ENCODE data around the gene CDH26. TPM values are rescaled to one million over a fixed set of nuclear protein-coding genes. Genes with fewer than 3 reads are reported as not detected.

Gene CDH26
- polyA plus RNA-seq, 12 donors: 0.20 to 1.6 (median 0.92) TPM; not detected in 2

DNA sequence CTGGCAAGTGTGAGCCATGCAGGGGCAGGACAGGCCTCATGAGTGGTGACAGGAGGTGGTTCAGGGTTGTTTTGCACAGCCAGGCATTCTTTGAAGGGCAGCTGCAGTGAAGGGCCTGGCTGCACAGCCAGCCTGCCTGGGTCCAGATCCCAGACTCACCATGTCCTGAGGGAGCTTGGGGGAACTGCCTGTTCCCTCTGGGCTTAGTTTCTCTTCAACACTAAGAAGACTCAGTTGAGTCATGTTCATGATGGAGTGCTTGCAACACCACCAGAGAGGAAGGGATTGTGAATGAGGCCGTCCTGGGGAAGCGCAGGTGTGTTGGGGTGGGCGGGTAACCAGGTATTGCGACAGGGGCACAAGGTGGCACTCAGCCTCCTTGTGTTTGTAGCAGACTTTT, 102.4 kb downstream of the CDH26 start:
- no peak for DNase-seq

- no peak for DNase-seq
These were observed 104.3 kb downstream of the CDH26 start for GRCh38 chr20:60062431-60063047.

GRCh38 chr20:60063048-60063451, 104.8 kb downstream of the CDH26 start:
- peak; percentile 65 for DNase-seq

DNA sequence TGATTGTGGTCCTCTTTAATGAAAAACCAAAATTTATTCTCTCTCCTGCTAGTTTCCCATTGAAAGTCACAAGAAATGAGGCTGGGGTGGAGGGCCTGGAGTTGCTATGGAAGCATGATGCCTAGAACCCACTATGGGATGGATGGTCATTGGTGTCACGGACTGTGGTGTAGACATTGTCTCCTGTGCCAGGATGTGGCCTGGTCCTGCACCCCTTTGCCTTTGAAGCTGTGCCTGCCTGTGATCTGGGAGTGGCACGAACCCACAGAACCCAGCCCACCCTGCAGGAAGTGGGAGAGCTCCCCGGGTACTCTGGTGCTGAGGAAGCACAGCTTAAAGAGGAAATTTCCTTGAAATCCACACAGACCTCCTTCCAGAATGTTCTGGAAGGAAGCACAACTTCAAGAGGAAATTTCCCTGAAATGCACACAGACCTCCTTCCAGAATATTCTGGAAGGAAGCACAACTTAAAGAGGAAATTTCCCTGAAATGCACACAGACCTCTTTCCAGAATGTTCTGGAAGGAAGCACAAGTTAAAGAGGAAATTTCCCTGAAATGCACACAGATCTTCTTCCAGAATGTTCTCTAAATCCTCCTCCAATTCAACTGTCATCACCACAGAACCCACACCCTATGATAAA, 105.6 kb downstream of the CDH26 start:
- no peak for DNase-seq

Other genes with a start within 250 kb of the CDH26 start
- gene SYCP2, start 24.8 kb upstream of the CDH26 start, polyA plus RNA-seq (ENCODE audit: insufficient read length in 12 of 12): 1 to 10 TPM in 11 of 12 donors, not detected in 1; 2.1 to 7.3 (median 3.2) TPM
- 1 to 10 TPM in 11 of 12 donors, not detected in 1; 3.5 to 7.5 (median 5.1) TPM for gene PPP1R3D, start 18.1 kb upstream of the CDH26 start, polyA plus RNA-seq (ENCODE audit: insufficient read length in 12 of 12)
- 100 to 1,000 TPM in 1 of 12 donors, 10 to 100 TPM in 11; 20.9 to 111 (median 27.0) TPM for gene FAM217B, start 18.0 kb upstream of the CDH26 start, polyA plus RNA-seq (ENCODE audit: insufficient read length in 12 of 12)

All from muscle of arm (tissue), 12 donors.